Ishikawa (cell line): Measurements from ENCODE around the gene CANT1.

Source experiments
- CREB1 ChIP-seq: IDR thresholded peaks from 2 replicates; pipeline ENCODE4 v1.6.1; 2012; ENCODE audit warnings: low read depth
- YY1 ChIP-seq: IDR thresholded peaks from 2 replicates; pipeline ENCODE4 v1.6.1; 2012; ENCODE audit warnings: low read depth

DNA sequence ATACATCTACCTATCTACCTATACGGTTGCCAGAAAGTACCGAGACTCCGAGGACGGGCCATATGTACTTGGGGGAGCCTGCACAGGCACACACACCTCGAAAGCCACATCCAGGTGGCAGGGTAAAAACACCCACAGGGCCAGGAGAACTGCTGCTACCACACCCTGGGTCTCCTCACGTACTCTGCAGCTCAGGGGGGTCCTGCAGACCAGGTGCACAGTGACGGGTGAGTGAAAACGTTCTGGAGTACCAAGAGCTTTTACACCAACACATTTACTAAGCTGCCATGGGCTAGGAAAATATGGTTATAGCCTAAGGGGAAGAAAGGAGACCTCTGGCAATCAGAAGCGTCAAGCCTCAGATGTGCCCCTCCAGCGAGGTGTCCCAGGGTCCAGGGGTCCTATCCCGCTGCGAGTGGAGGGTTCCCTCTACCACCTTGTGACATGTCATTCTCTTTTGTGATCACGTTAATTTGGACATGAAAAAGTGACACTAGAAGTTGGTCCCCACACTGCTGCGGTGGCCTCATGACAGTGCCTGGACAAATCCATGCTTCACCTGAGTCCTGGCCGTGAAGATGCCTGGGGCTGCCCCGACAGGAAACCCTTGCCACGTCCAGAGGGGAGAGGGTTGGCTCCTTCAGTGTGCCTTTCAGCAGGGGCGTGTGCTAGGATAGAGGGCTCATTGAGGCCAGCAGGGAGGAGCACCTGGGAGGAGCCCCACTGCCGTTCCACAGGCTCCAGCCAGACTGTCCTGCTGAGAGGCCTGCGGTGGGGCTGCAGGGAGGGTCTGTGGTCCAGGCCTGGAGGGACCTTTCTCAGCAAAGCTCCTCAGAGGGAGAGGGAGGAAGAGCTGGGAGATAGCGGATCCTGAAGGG is 1.8 kb downstream of the CANT1 start:
- TF ChIP-seq YY1 (no peak), CREB1 (no peak)
